AG09309 (cell line): Measurements from ENCODE around the gene RNF145.
A peak's percentile ranks its signal among the peaks of the same experiment; 100 is the strongest.

Experiments used
- DNase-seq: peaks from one replicate; pipeline ENCODE4 v3.0.0-alpha.2; 2010; ENCODE audit warnings: low read depth
- H3K4me3 ChIP-seq: 2 replicates; pipeline ENCODE4 v1.5.1; 2011; ENCODE audit warnings: mild to moderate bottlenecking, low read depth, low read length, moderate library complexity; ENCODE audit not compliant: control insufficient read depth
- CTCF ChIP-seq: IDR thresholded peaks from 2 replicates; pipeline ENCODE4 v1.5.1; 2011; ENCODE audit warnings: mild to moderate bottlenecking, low read depth, low read length, inconsistent platforms; ENCODE audit not compliant: insufficient read depth, control insufficient read depth; ENCODE audit errors: missing control alignments

RNF145 gene

GRCh38 chr5:159179529-159180305, 29.6 kb downstream of the RNF145 start:
- TF ChIP-seq CTCF, result no peak
- no peak for DNase-seq

GRCh38 chr5:159178978-159179377, 30.4 kb downstream of the RNF145 start:
- TF ChIP-seq CTCF, result no peak
- DNase-seq, result peak; percentile 93
- no peak overlapping the region for H3K4me3 ChIP-seq

More at GRCh38 chr5:159179529-159180305, 29.6 kb downstream of the RNF145 start:
- H3K4me3 ChIP-seq, result no peak overlapping the region

GRCh38 chr5:159175547-159175946, 33.8 kb downstream of the RNF145 start:
- H3K4me3 ChIP-seq, result no peak overlapping the region
- no peak for TF ChIP-seq CTCF
- DNase-seq, result no peak

- no peak overlapping the region for H3K4me3 ChIP-seq
- TF ChIP-seq CTCF, result no peak
- DNase-seq, result no peak
These were observed 34.7 kb downstream of the RNF145 start for GRCh38 chr5:159174511-159175168.

GRCh38 chr5:159171274-159171673, 38.1 kb downstream of the RNF145 start:
- DNase-seq, result no peak
- no peak for TF ChIP-seq CTCF
- H3K4me3 ChIP-seq, result no peak overlapping the region

GRCh38 chr5:159170021-159170420, 39.3 kb downstream of the RNF145 start:
- no peak for DNase-seq
- no peak overlapping the region for H3K4me3 ChIP-seq
- no peak for TF ChIP-seq CTCF
